IgD-negative memory B cell (primary cell): Measurements from ENCODE around the gene RERE. TPM values are rescaled to one million over a fixed set of nuclear protein-coding genes. Genes with fewer than 3 reads are reported as not detected.
"Not testable (repeated sequence)": the region's sequence is repeated elsewhere in the genome, so short reads cannot be mapped to it uniquely, and the experiment has no call there.

Experiments used
- H3K27ac Mint-ChIP-seq, 3 donors: one replicate each; pipeline ENCODE4 v1.8.0; 2020 to 2022; ENCODE audit warnings: mild to moderate bottlenecking in 3 of 3, mixed read lengths in 3 of 3, moderate library complexity in 1 of 3
- H3K27me3 Mint-ChIP-seq: one replicate; pipeline ENCODE4 v1.8.0; 2021; ENCODE audit warnings: mixed read lengths
- H3K36me3 Mint-ChIP-seq: one replicate; pipeline ENCODE4 v1.8.0; 2020; ENCODE audit warnings: mild to moderate bottlenecking, mixed read lengths
- H3K4me1 Mint-ChIP-seq, 3 donors: one replicate each; pipeline ENCODE4 v1.8.0; 2020 to 2022; ENCODE audit warnings: mixed read lengths in 3 of 3, mild to moderate bottlenecking in 1 of 3
- H3K4me3 Mint-ChIP-seq, 4 donors: one replicate each; pipeline ENCODE4 v1.8.0; 2020 to 2022; ENCODE audit warnings: mild to moderate bottlenecking in 4 of 4, mixed read lengths in 4 of 4, moderate library complexity in 3 of 4
- H3K9me3 Mint-ChIP-seq, 3 donors: one replicate each; pipeline ENCODE4 v1.8.0; 2020 to 2021; ENCODE audit warnings: mixed read lengths in 3 of 3, mild to moderate bottlenecking in 1 of 3
- polyA plus RNA-seq: library from polyadenylated mRNA; unstranded; fragments of 300-500 nt; fragmentation: Illumina TruSeq; gene quantifications from one replicate; pipeline ENCODE4 v1.2.3, GENCODE V29; 2021

The RERE gene
- polyA plus RNA-seq, 1 donor from 2014 or later, result 24.9 TPM

- Mint-ChIP-seq H3K9me3 (no peaks in the 10 kb centered on the region), H3K27ac (peak overlapping the region; percentile 82 to 92 (median 89)), H3K4me3 (peak overlapping the region in 3 of 4 donors; percentile 12 to 89 (median 66)), H3K27me3 (no peaks in the 10 kb centered on the region), H3K4me1 (peaks cover 59 to 74% (median 60%) of the 10 kb centered on the region in 3 donors), H3K36me3 (peaks cover 1% of the 10 kb centered on the region)
These were observed 189.7 kb downstream of the RERE start for GRCh38 chr1:8627728-8628127.

GRCh38 chr1:8625981-8626898 lies 191.2 kb downstream of the RERE start:
- Mint-ChIP-seq H3K4me1 (peaks cover 49 to 69% (median 58%) of the 10 kb centered on the region in 3 donors), H3K4me3 (peak overlapping the region in 2 of 4 donors; percentile 41 to 77), H3K36me3 (peaks cover 1% of the 10 kb centered on the region), H3K27me3 (no peaks in the 10 kb centered on the region), H3K27ac (peak overlapping the region; percentile 7 to 95 (median 87)), H3K9me3 (no peaks in the 10 kb centered on the region)

GRCh38 chr1:8625491-8625890 lies 191.9 kb downstream of the RERE start:
- Mint-ChIP-seq H3K4me3 (peak overlapping the region in 2 of 4 donors; percentile 69 to 77), H3K27ac (peak overlapping the region; percentile 4 to 59 (median 7)), H3K36me3 (peaks cover 1% of the 10 kb centered on the region), H3K9me3 (no peaks in the 10 kb centered on the region), H3K4me1 (peaks cover 49 to 66% (median 55%) of the 10 kb centered on the region in 3 donors), H3K27me3 (no peaks in the 10 kb centered on the region)

- not testable (repeated sequence) for H3K36me3 Mint-ChIP-seq, H3K9me3 Mint-ChIP-seq, H3K27me3 Mint-ChIP-seq
- peaks cover 34 to 49% (median 40%) of the 10 kb centered on the region in 3 donors for H3K4me1 Mint-ChIP-seq
- peak overlapping the region; percentile 3 to 92 (median 40) for H3K4me3 Mint-ChIP-seq
- peak overlapping the region; percentile 46 to 94 (median 48) for H3K27ac Mint-ChIP-seq
These were observed 193.7 kb downstream of the RERE start for GRCh38 chr1:8623651-8624192.

- not testable (repeated sequence) for H3K27ac Mint-ChIP-seq, H3K36me3 Mint-ChIP-seq, H3K4me3 Mint-ChIP-seq, H3K9me3 Mint-ChIP-seq, H3K27me3 Mint-ChIP-seq
- H3K4me1 Mint-ChIP-seq, result peaks cover 25 to 41% (median 31%) of the 10 kb centered on the region in 3 donors
These were observed 195.6 kb downstream of the RERE start for GRCh38 chr1:8621785-8622348.

- not testable (repeated sequence) for H3K4me3 Mint-ChIP-seq, H3K27me3 Mint-ChIP-seq, H3K9me3 Mint-ChIP-seq, H3K36me3 Mint-ChIP-seq
- Mint-ChIP-seq H3K27ac (peak overlapping the region in 1 of 3 donors; percentile 0), H3K4me1 (peaks cover 19 to 34% (median 24%) of the 10 kb centered on the region in 3 donors)
These were observed 196.3 kb downstream of the RERE start for GRCh38 chr1:8621034-8621582.

GRCh38 chr1:8619917-8620502 lies 197.4 kb downstream of the RERE start:
- H3K9me3 Mint-ChIP-seq, H3K27me3 Mint-ChIP-seq, H3K4me3 Mint-ChIP-seq, H3K36me3 Mint-ChIP-seq, H3K27ac Mint-ChIP-seq: not testable (repeated sequence)
- H3K4me1 Mint-ChIP-seq, result peaks cover 12 to 26% (median 19%) of the 10 kb centered on the region in 3 donors

GRCh38 chr1:8619419-8619818 lies 198.0 kb downstream of the RERE start:
- not testable (repeated sequence) for H3K4me3 Mint-ChIP-seq, H3K27ac Mint-ChIP-seq, H3K9me3 Mint-ChIP-seq, H3K36me3 Mint-ChIP-seq, H3K27me3 Mint-ChIP-seq
- H3K4me1 Mint-ChIP-seq, result peaks cover 12 to 23% (median 16%) of the 10 kb centered on the region in 3 donors

GRCh38 chr1:8616791-8617190 lies 200.6 kb downstream of the RERE start:
- not testable (repeated sequence) for H3K27ac Mint-ChIP-seq, H3K27me3 Mint-ChIP-seq, H3K4me3 Mint-ChIP-seq, H3K36me3 Mint-ChIP-seq, H3K9me3 Mint-ChIP-seq
- H3K4me1 Mint-ChIP-seq, result peaks cover 5 to 15% (median 6%) of the 10 kb centered on the region in 3 donors

- H3K4me1 Mint-ChIP-seq, result peaks cover 8 to 11% (median 11%) of the 10 kb centered on the region in 3 donors
- not testable (repeated sequence) for H3K27ac Mint-ChIP-seq, H3K36me3 Mint-ChIP-seq, H3K9me3 Mint-ChIP-seq, H3K27me3 Mint-ChIP-seq
- peak overlapping the region in 1 of 4 donors; percentile 41 for H3K4me3 Mint-ChIP-seq
These were observed 205.6 kb downstream of the RERE start for GRCh38 chr1:8611634-8612515.

- H3K27ac Mint-ChIP-seq, result no peak overlapping the region
- H3K4me3 Mint-ChIP-seq, result no peak overlapping the region
- no peaks in the 10 kb centered on the region for H3K27me3 Mint-ChIP-seq
- H3K4me1 Mint-ChIP-seq, result peaks cover 25 to 29% (median 28%) of the 10 kb centered on the region in 3 donors
- H3K36me3 Mint-ChIP-seq, result peaks cover 6% of the 10 kb centered on the region
- no peaks in the 10 kb centered on the region for H3K9me3 Mint-ChIP-seq
These were observed 209.5 kb downstream of the RERE start for GRCh38 chr1:8607906-8608305.

GRCh38 chr1:8604041-8604945 lies 213.1 kb downstream of the RERE start:
- Mint-ChIP-seq H3K4me1 (peaks cover 30 to 38% (median 31%) of the 10 kb centered on the region in 3 donors), H3K4me3 (peak overlapping the region; percentile 69 to 93 (median 74)), H3K27ac (peak overlapping the region; percentile 10 to 95 (median 92)), H3K36me3 (peaks cover 2% of the 10 kb centered on the region), H3K9me3 (no peaks in the 10 kb centered on the region), H3K27me3 (no peaks in the 10 kb centered on the region)

GRCh38 chr1:8603220-8603616 lies 214.2 kb downstream of the RERE start:
- H3K27ac Mint-ChIP-seq, result peak overlapping the region in 2 of 3 donors; percentile 82 to 95
- H3K4me1 Mint-ChIP-seq, result peaks cover 30 to 39% (median 38%) of the 10 kb centered on the region in 3 donors
- H3K4me3 Mint-ChIP-seq, result peak overlapping the region in 3 of 4 donors; percentile 69 to 83 (median 77)
- H3K36me3 Mint-ChIP-seq, result peaks cover 8% of the 10 kb centered on the region
- H3K9me3 Mint-ChIP-seq, result no peaks in the 10 kb centered on the region
- H3K27me3 Mint-ChIP-seq, result no peaks in the 10 kb centered on the region
